ENCODE measurements around the gene GLE1.

Gene GLE1

GRCh38 chr9:128504485-128505413 is at the start of gene GLE1:
Gene GLE1 (plus strand): TSS chr9:128504719. CDS start chr9:128504806, 87 bp downstream.
- no peak within 1 kb of the TSS for H3K27ac ChIP-seq (ENCODE audit: low read length)
- H3K36me3 ChIP-seq (ENCODE audit: control insufficient read depth, low read depth, low read length): no peaks in the 10 kb centered on the region
- H3K9ac ChIP-seq (ENCODE audit: low read length): peak within 1 kb of the TSS; percentile 71
- H3K9me3 ChIP-seq (ENCODE audit: control insufficient read depth, low read depth, low read length): no peaks in the 10 kb centered on the region
- H3K4me3 ChIP-seq (ENCODE audit: low read length): peak within 1 kb of the TSS; percentile 86
- H3K4me1 ChIP-seq (ENCODE audit: control insufficient read depth, low read depth, low read length): peaks cover 3% of the 10 kb centered on the region
- no peaks in the 10 kb centered on the region for H3K27me3 ChIP-seq (ENCODE audit: control insufficient read depth, insufficient read depth, low read length)

- no peak overlapping the region for H3K27ac ChIP-seq (ENCODE audit: low read length)
- no peaks in the 10 kb centered on the region for H3K36me3 ChIP-seq (ENCODE audit: control insufficient read depth, low read depth, low read length)
- peaks cover 73% of the 10 kb centered on the region for H3K27me3 ChIP-seq (ENCODE audit: control insufficient read depth, insufficient read depth, low read length)
- H3K4me3 ChIP-seq (ENCODE audit: low read length): no peak overlapping the region
- H3K4me1 ChIP-seq (ENCODE audit: control insufficient read depth, low read depth, low read length): no peaks in the 10 kb centered on the region
- no peaks in the 10 kb centered on the region for H3K9me3 ChIP-seq (ENCODE audit: control insufficient read depth, low read depth, low read length)
- no peak overlapping the region for H3K9ac ChIP-seq (ENCODE audit: low read length)
Measured at GRCh38 chr9:128454991-128455390, 49.5 kb upstream of the GLE1 start.

GRCh38 chr9:128455849-128456612 is 48.5 kb upstream of the GLE1 start, which contains the start of gene ODF2:
Gene ODF2 (plus strand): TSS chr9:128456006. CDS start chr9:128456092, 86 bp downstream.
- Histone ChIP-seq H3K9me3 (ENCODE audit: control insufficient read depth, low read depth, low read length) (no peaks in the 10 kb centered on the region), H3K36me3 (ENCODE audit: control insufficient read depth, low read depth, low read length) (peaks cover 8% of the 10 kb centered on the region), H3K27me3 (ENCODE audit: control insufficient read depth, insufficient read depth, low read length) (peaks cover 79% of the 10 kb centered on the region), H3K4me1 (ENCODE audit: control insufficient read depth, low read depth, low read length) (no peaks in the 10 kb centered on the region), H3K4me3 (ENCODE audit: low read length) (peak within 1 kb of the TSS; percentile 78), H3K27ac (ENCODE audit: low read length) (no peak within 1 kb of the TSS), H3K9ac (ENCODE audit: low read length) (peak within 1 kb of the TSS; percentile 54)

GRCh38 chr9:128456613-128457061 is 47.9 kb upstream of the GLE1 start:
- Histone ChIP-seq H3K4me1 (ENCODE audit: control insufficient read depth, low read depth, low read length) (no peaks in the 10 kb centered on the region), H3K27me3 (ENCODE audit: control insufficient read depth, insufficient read depth, low read length) (peaks cover 75% of the 10 kb centered on the region), H3K36me3 (ENCODE audit: control insufficient read depth, low read depth, low read length) (peaks cover 9% of the 10 kb centered on the region), H3K4me3 (ENCODE audit: low read length) (peak overlapping the region; percentile 78), H3K9ac (ENCODE audit: low read length) (peak overlapping the region; percentile 54), H3K9me3 (ENCODE audit: control insufficient read depth, low read depth, low read length) (no peaks in the 10 kb centered on the region), H3K27ac (ENCODE audit: low read length) (no peak overlapping the region)

- H3K9me3 ChIP-seq (ENCODE audit: control insufficient read depth, low read depth, low read length): no peaks in the 10 kb centered on the region
- H3K27me3 ChIP-seq (ENCODE audit: control insufficient read depth, insufficient read depth, low read length): peaks cover 70% of the 10 kb centered on the region
- H3K4me1 ChIP-seq (ENCODE audit: control insufficient read depth, low read depth, low read length): no peaks in the 10 kb centered on the region
- H3K36me3 ChIP-seq (ENCODE audit: control insufficient read depth, low read depth, low read length): peaks cover 9% of the 10 kb centered on the region
- H3K27ac ChIP-seq (ENCODE audit: low read length): no peak overlapping the region
- H3K4me3 ChIP-seq (ENCODE audit: low read length): peak overlapping the region; percentile 78
- no peak overlapping the region for H3K9ac ChIP-seq (ENCODE audit: low read length)
Measured at GRCh38 chr9:128457207-128457606, 47.3 kb upstream of the GLE1 start.

- no peaks in the 10 kb centered on the region for H3K9me3 ChIP-seq (ENCODE audit: control insufficient read depth, low read depth, low read length)
- H3K9ac ChIP-seq (ENCODE audit: low read length): no peak overlapping the region
- H3K27ac ChIP-seq (ENCODE audit: low read length): no peak overlapping the region
- no peak overlapping the region for H3K4me3 ChIP-seq (ENCODE audit: low read length)
- peaks cover 9% of the 10 kb centered on the region for H3K36me3 ChIP-seq (ENCODE audit: control insufficient read depth, low read depth, low read length)
- H3K27me3 ChIP-seq (ENCODE audit: control insufficient read depth, insufficient read depth, low read length): peaks cover 60% of the 10 kb centered on the region
- H3K4me1 ChIP-seq (ENCODE audit: control insufficient read depth, low read depth, low read length): no peaks in the 10 kb centered on the region
Measured at GRCh38 chr9:128459011-128459410, 45.5 kb upstream of the GLE1 start.

GRCh38 chr9:128469070-128469469 is 35.4 kb upstream of the GLE1 start:
- Histone ChIP-seq H3K27ac (ENCODE audit: low read length) (no peak overlapping the region), H3K9ac (ENCODE audit: low read length) (no peak overlapping the region), H3K36me3 (ENCODE audit: control insufficient read depth, low read depth, low read length) (no peaks in the 10 kb centered on the region), H3K4me1 (ENCODE audit: control insufficient read depth, low read depth, low read length) (no peaks in the 10 kb centered on the region), H3K27me3 (ENCODE audit: control insufficient read depth, insufficient read depth, low read length) (no peaks in the 10 kb centered on the region), H3K9me3 (ENCODE audit: control insufficient read depth, low read depth, low read length) (no peaks in the 10 kb centered on the region), H3K4me3 (ENCODE audit: low read length) (no peak overlapping the region)

- no peaks in the 10 kb centered on the region for H3K36me3 ChIP-seq (ENCODE audit: control insufficient read depth, low read depth, low read length)
- no peak overlapping the region for H3K27ac ChIP-seq (ENCODE audit: low read length)
- H3K9me3 ChIP-seq (ENCODE audit: control insufficient read depth, low read depth, low read length): no peaks in the 10 kb centered on the region
- no peak overlapping the region for H3K4me3 ChIP-seq (ENCODE audit: low read length)
- H3K9ac ChIP-seq (ENCODE audit: low read length): no peak overlapping the region
- H3K4me1 ChIP-seq (ENCODE audit: control insufficient read depth, low read depth, low read length): no peaks in the 10 kb centered on the region
- no peaks in the 10 kb centered on the region for H3K27me3 ChIP-seq (ENCODE audit: control insufficient read depth, insufficient read depth, low read length)
Measured at GRCh38 chr9:128470560-128470959, 34.0 kb upstream of the GLE1 start.

- H3K4me3 ChIP-seq (ENCODE audit: low read length): no peak overlapping the region
- no peak overlapping the region for H3K9ac ChIP-seq (ENCODE audit: low read length)
- H3K9me3 ChIP-seq (ENCODE audit: control insufficient read depth, low read depth, low read length): no peaks in the 10 kb centered on the region
- no peak overlapping the region for H3K27ac ChIP-seq (ENCODE audit: low read length)
- no peaks in the 10 kb centered on the region for H3K27me3 ChIP-seq (ENCODE audit: control insufficient read depth, insufficient read depth, low read length)
- H3K4me1 ChIP-seq (ENCODE audit: control insufficient read depth, low read depth, low read length): no peaks in the 10 kb centered on the region
- H3K36me3 ChIP-seq (ENCODE audit: control insufficient read depth, low read depth, low read length): no peaks in the 10 kb centered on the region
Measured at GRCh38 chr9:128473104-128473503, 31.4 kb upstream of the GLE1 start.

- Histone ChIP-seq H3K4me3 (ENCODE audit: low read length) (no peak overlapping the region), H3K9me3 (ENCODE audit: control insufficient read depth, low read depth, low read length) (no peaks in the 10 kb centered on the region), H3K27me3 (ENCODE audit: control insufficient read depth, insufficient read depth, low read length) (no peaks in the 10 kb centered on the region), H3K9ac (ENCODE audit: low read length) (no peak overlapping the region), H3K4me1 (ENCODE audit: control insufficient read depth, low read depth, low read length) (no peaks in the 10 kb centered on the region), H3K36me3 (ENCODE audit: control insufficient read depth, low read depth, low read length) (no peaks in the 10 kb centered on the region), H3K27ac (ENCODE audit: low read length) (no peak overlapping the region)
Measured at GRCh38 chr9:128475867-128476266, 28.7 kb upstream of the GLE1 start.

GRCh38 chr9:128479262-128479661 is 25.3 kb upstream of the GLE1 start:
- Histone ChIP-seq H3K4me1 (ENCODE audit: control insufficient read depth, low read depth, low read length) (no peaks in the 10 kb centered on the region), H3K9ac (ENCODE audit: low read length) (no peak overlapping the region), H3K36me3 (ENCODE audit: control insufficient read depth, low read depth, low read length) (peaks cover 4% of the 10 kb centered on the region), H3K27me3 (ENCODE audit: control insufficient read depth, insufficient read depth, low read length) (no peaks in the 10 kb centered on the region), H3K27ac (ENCODE audit: low read length) (no peak overlapping the region), H3K4me3 (ENCODE audit: low read length) (no peak overlapping the region), H3K9me3 (ENCODE audit: control insufficient read depth, low read depth, low read length) (no peaks in the 10 kb centered on the region)

All from iPS-18a (cell line).